ENCODE measurements around the gene IGFLR1. TPM values are rescaled to one million over a fixed set of nuclear protein-coding genes. Genes with fewer than 3 reads are reported as not detected.

Gene IGFLR1
- total and polyA plus RNA-seq, 2 donors (not counting 3 experiments of a cell fraction or from before 2014, with no cell fraction given) = 2.6 to 7.6 TPM

- ChIA-PET POLR2A (no interaction called here), CTCF (interaction anchor here (2.9 to 6.8 kb wide), 2 partner anchors 9 to 126 kb away, joined by 12 to 54 read pairs; no protein-coding TSS in a partner anchor)
- Histone ChIP-seq H3K4me3 (replicated peaks in 1 of 3; ENCODE audit: insufficient read depth in 1 of 3, low read depth in 1 of 3, low read length in 3 of 3) (no peak overlapping the region), H4K20me1 (replicated peaks; ENCODE audit: control insufficient read depth, extremely low read depth, insufficient read depth, low read length) (no peaks in the 10 kb centered on the region), H3K27me3 (ENCODE audit: control insufficient read depth in 2 of 2, insufficient read depth in 2 of 2, low read length in 2 of 2) (no peaks in the 10 kb centered on the region), H3K27ac (ENCODE audit: insufficient read depth, low read depth, low read length) (no peak overlapping the region), H3K9me1 (replicated peaks; ENCODE audit: control insufficient read depth, extremely low read depth, insufficient read depth, low read length) (no peaks in the 10 kb centered on the region), H3K79me2 (ENCODE audit: control insufficient read depth, insufficient read depth, low read length) (no peaks in the 10 kb centered on the region), H3K9ac (replicated peaks; ENCODE audit: extremely low read depth, insufficient read depth, low read length) (no peak overlapping the region), H3K9me3 (replicated peaks; ENCODE audit: control insufficient read depth, insufficient read depth, low read length) (no peaks in the 10 kb centered on the region), H3K36me3 (ENCODE audit: control insufficient read depth in 2 of 2, extremely low read depth in 1 of 2, insufficient read depth in 2 of 2, low read length in 2 of 2) (no peaks in the 10 kb centered on the region), H3K4me1 (ENCODE audit: control insufficient read depth, extremely low read depth, insufficient read depth, low read length) (no peaks in the 10 kb centered on the region), H3K4me2 (ENCODE audit: insufficient read depth, low read length) (no peak overlapping the region), H2AFZ (ENCODE audit: low read depth, low read length) (no peak overlapping the region)
- no peak for DNase-seq (ENCODE audit: low read depth, low spot score)
- intact Hi-C loops (cut with micrococcal nuclease) = loop anchor here (5.0 kb wide), 1 partner anchor 146 kb away; the partner anchor contains the start of gene TMEM147
- no peak for TF ChIP-seq EZH2 (IDR thresholded peaks at IDR 0.05; ENCODE audit: borderline replicate concordance, low read depth, low read length, severe bottlenecking)
- TF ChIP-seq MAX (IDR thresholded peaks at IDR 0.05; ENCODE audit: insufficient read depth, insufficient read length) = no peak
- TF ChIP-seq CTCF (IDR thresholded peaks at IDR 0.05; ENCODE audit: extremely low read depth in 1 of 2, insufficient read depth in 1 of 2, low read depth in 1 of 2, low read length in 2 of 2) = no peak
- TF ChIP-seq GATA2 (IDR thresholded peaks at IDR 0.05; ENCODE audit: insufficient read depth, insufficient read length, low read depth, low read length) = no peak
- no peak for TF ChIP-seq JUN (IDR thresholded peaks at IDR 0.05; ENCODE audit: borderline replicate concordance, insufficient read depth, insufficient read length, low read depth)
- no peak for TF ChIP-seq POLR2A (IDR thresholded peaks at IDR 0.05; ENCODE audit: low read depth, low read length)
- TF ChIP-seq FOS (IDR thresholded peaks at IDR 0.05; ENCODE audit: borderline replicate concordance, insufficient read depth, low read length) = no peak
- no peak for TF ChIP-seq MYC (IDR thresholded peaks at IDR 0.05; ENCODE audit: low read depth, low read length)
- no peak for TF ChIP-seq POLR2AphosphoS5 (IDR thresholded peaks at IDR 0.05; ENCODE audit: insufficient read depth, low read depth, low read length)
- FAIRE-seq = no peak
- dilution Hi-C loops (cut with MboI; ENCODE audit: extremely low pct_ligation_motif_present, low sequenced_read_pairs) = no loop called here
- no TSS peak for BruUV-seq (replicated peaks)
These were observed 48.8 kb downstream of the IGFLR1 start for GRCh38 chr19:35693422-35693821.
